SHP77 (cell line): ENCODE results near the gene DDX4.

Experiments used
- DNase-seq, 2 experiments: peaks; one replicate each; lab custom pipeline; 2025; lab: John Stamatoyannopoulos, UW

DDX4 gene

GRCh38 chr5:55821731-55822512 lies 84.1 kb downstream of the DDX4 start:
- DNase-seq = no peak

- no peak for DNase-seq
Observed at GRCh38 chr5:55823151-55823796, 85.4 kb downstream of the DDX4 start.

- no peak for DNase-seq
Observed at GRCh38 chr5:55829956-55830355, 92.1 kb downstream of the DDX4 start.

GRCh38 chr5:55832446-55832845 lies 94.6 kb downstream of the DDX4 start:
- no peak for DNase-seq

GRCh38 chr5:55836191-55836590 lies 98.3 kb downstream of the DDX4 start:
- no peak for DNase-seq

GRCh38 chr5:55841976-55842375 lies 104.1 kb downstream of the DDX4 start:
- no peak for DNase-seq

- no peak for DNase-seq
Observed at GRCh38 chr5:55847837-55848236, 110.0 kb downstream of the DDX4 start.

GRCh38 chr5:55848783-55849182 lies 110.9 kb downstream of the DDX4 start:
- DNase-seq = no peak

GRCh38 chr5:55850839-55851674 lies 113.2 kb downstream of the DDX4 start, which contains the start of gene IL31RA:
Gene IL31RA (plus strand): TSS chr5:55851357. CDS start chr5:55851571, 214 bp downstream.
- no peak for DNase-seq

- no peak for DNase-seq
Observed at GRCh38 chr5:55851675-55851979, 113.8 kb downstream of the DDX4 start.

- DNase-seq = no peak
Observed at GRCh38 chr5:55852503-55852902, 114.6 kb downstream of the DDX4 start.

- no peak for DNase-seq
Observed at GRCh38 chr5:55853041-55853670, 115.3 kb downstream of the DDX4 start.

- DNase-seq = no peak
Observed at GRCh38 chr5:55853818-55854217, 116.0 kb downstream of the DDX4 start.

GRCh38 chr5:55855509-55855908 lies 117.6 kb downstream of the DDX4 start:
- no peak for DNase-seq

- DNase-seq = no peak
Observed at GRCh38 chr5:55856516-55857246, 118.8 kb downstream of the DDX4 start.

GRCh38 chr5:55857247-55857640 lies 119.4 kb downstream of the DDX4 start:
- DNase-seq = no peak

GRCh38 chr5:55858104-55858503 lies 120.2 kb downstream of the DDX4 start:
- DNase-seq = no peak

- no peak for DNase-seq
Observed at GRCh38 chr5:55860288-55860687, 122.4 kb downstream of the DDX4 start.

- no peak for DNase-seq
Observed at GRCh38 chr5:55860709-55861108, 122.8 kb downstream of the DDX4 start.

- DNase-seq = no peak
Observed at GRCh38 chr5:55864606-55865541, 127.0 kb downstream of the DDX4 start.

- no peak for DNase-seq
Observed at GRCh38 chr5:55865831-55866230, 128.0 kb downstream of the DDX4 start.
